K562 (cell line): Measurements from ENCODE around the gene MDC1. TPM values are rescaled to one million over a fixed set of nuclear protein-coding genes. Genes with fewer than 3 reads are reported as not detected.

Experiments
- ARID2 ChIP-seq: fragments of 450-650 bp; IDR thresholded peaks from 2 replicates; pipeline ENCODE4 v1.6.1; 2017; ENCODE audit warnings: antibody characterized with exemption, mild to moderate bottlenecking
- ETV5 ChIP-seq: sonication (generic); formaldehyde crosslinking; IDR thresholded peaks from 2 replicates; pipeline ENCODE4 v1.4.0; 2020; ENCODE audit warnings: low read depth, mild to moderate bottlenecking, missing genetic modification reagents
- SREBF1 ChIP-seq: fragments of 150-350 bp; IDR thresholded peaks from 2 replicates; pipeline ENCODE4 v1.6.1; 2014; ENCODE audit warnings: antibody characterized with exemption, low read depth, low read length, borderline replicate concordance
- TGIF2 ChIP-seq: sonication (generic); formaldehyde crosslinking; IDR thresholded peaks from 2 replicates; pipeline ENCODE4 v1.8.1; 2022; ENCODE audit warnings: mild to moderate bottlenecking, missing genetic modification reagents, moderate library complexity
- ZNF431 ChIP-seq: sonication (generic); formaldehyde crosslinking; IDR thresholded peaks from 2 replicates; pipeline ENCODE4 v1.8.0; 2022; ENCODE audit warnings: mild to moderate bottlenecking, missing genetic modification reagents
- ZNF785 ChIP-seq: fragments of 250-450 bp; sonication (Bioruptor Pico); IDR thresholded peaks from 2 replicates; pipeline ENCODE4 v1.4.0; 2020; ENCODE audit warnings: mild to moderate bottlenecking
- polyA plus RNA-seq, 8 experiments: library from polyadenylated mRNA; depleted of rRNA in 4 of 8; stranded (reverse) in 5 of 8; unstranded in 3 of 8; fragments of >200 nt; fragmentation: Nextera tagmentation in 2 of 8; fragmentation: Illumina TruSeq in 1 of 8; extraction: Ambion mirVana in 2 of 8; extraction: Trizol in 1 of 8; gene quantifications; 2 replicates each; pipeline versions ENCODE4 v1.2.1 to v1.2.3, GENCODE V29; 2011 to 2014; ENCODE audit warnings: inconsistent platforms in 1 of 8, missing spikeins in 1 of 8
- total RNA-seq, 7 experiments: library from RNA; depleted of rRNA in 6 of 7; stranded (reverse); fragments of >200 nt in 6 of 7; fragmentation: Illumina TruSeq in 2 of 7; extraction: Trizol in 2 of 7; gene quantifications; 2 replicates each; pipeline versions ENCODE4 v1.2.1 to v1.2.3, GENCODE V29; 2011 to 2021; ENCODE audit warnings: low replicate concordance in 1 of 7
- TF ChIP-seq, protein P1 (sequence below): sonication (generic); formaldehyde crosslinking; IDR thresholded peaks from 2 replicates; pipeline ENCODE4 v1.8.0; 2023; ENCODE audit warnings: mild to moderate bottlenecking, missing genetic modification reagents
- TF ChIP-seq, protein P2 (sequence below): sonication (generic); IDR thresholded peaks from 2 replicates; pipeline ENCODE4 v1.6.1; 2016
- TF ChIP-seq, protein P3 (sequence below): sonication (generic); formaldehyde crosslinking; IDR thresholded peaks from 2 replicates; pipeline ENCODE4 v1.8.0; 2022; ENCODE audit warnings: mild to moderate bottlenecking, missing genetic modification reagents
- TF ChIP-seq, protein P4 (sequence below), 2 experiments: IDR thresholded peaks in 1 of 2; conservative IDR thresholded peaks in 1 of 2; 2 replicates each; pipeline ENCODE4 v1.6.1; 2016; ENCODE audit warnings: low read depth in 2 of 2, mild to moderate bottlenecking in 1 of 2, missing compliant biosample characterization in 1 of 2, missing genetic modification characterization in 1 of 2, moderate library complexity in 1 of 2
- TF ChIP-seq, protein P5 (sequence below): fragments of 250-450 bp; sonication (Bioruptor Pico); IDR thresholded peaks from 2 replicates; pipeline ENCODE4 v1.8.0; 2022; ENCODE audit warnings: inconsistent platforms

The MDC1 gene
- total and polyA plus RNA-seq, 9 of the 15 experiments (the other 6 are each of a cell fraction or from before 2014, with no cell fraction given) = 8.2 to 114 (median 20.0) TPM

DNA sequence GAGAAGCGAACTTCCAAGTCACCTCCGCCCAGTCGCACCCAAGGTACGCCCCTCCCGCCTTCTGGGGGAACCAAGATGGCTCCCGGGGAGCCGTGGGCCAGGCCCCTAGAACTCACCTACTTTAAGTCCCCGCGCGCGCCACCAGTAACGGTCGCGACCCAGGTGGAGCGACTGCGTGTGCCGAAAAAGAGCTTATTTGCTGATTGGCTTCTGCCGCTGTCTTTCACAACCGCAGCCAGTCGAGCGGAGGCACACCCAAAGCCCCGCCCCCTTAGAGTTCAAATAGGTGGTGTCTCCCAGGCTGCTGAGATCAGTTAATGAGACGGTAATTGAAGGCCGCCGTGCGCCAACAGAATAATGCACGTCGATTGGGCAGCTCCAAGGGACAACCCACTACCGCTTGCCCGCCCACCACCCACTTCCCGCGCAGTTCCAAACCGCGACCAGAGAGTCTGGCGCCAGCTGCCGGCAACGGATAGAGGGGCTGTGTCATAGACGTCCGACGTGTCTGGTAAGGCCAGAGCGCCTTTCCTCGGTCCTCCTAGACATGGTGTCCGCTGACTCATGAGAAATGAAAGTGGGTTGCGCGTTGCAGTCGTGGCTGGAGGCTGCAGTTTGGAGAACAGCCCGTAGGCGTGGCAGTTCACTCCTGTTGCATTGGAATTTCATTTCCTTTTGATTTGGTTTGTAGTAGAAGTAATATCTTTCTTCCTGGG, at the start of gene MDC1 (continued):
- TF ChIP-seq, protein P1, sequence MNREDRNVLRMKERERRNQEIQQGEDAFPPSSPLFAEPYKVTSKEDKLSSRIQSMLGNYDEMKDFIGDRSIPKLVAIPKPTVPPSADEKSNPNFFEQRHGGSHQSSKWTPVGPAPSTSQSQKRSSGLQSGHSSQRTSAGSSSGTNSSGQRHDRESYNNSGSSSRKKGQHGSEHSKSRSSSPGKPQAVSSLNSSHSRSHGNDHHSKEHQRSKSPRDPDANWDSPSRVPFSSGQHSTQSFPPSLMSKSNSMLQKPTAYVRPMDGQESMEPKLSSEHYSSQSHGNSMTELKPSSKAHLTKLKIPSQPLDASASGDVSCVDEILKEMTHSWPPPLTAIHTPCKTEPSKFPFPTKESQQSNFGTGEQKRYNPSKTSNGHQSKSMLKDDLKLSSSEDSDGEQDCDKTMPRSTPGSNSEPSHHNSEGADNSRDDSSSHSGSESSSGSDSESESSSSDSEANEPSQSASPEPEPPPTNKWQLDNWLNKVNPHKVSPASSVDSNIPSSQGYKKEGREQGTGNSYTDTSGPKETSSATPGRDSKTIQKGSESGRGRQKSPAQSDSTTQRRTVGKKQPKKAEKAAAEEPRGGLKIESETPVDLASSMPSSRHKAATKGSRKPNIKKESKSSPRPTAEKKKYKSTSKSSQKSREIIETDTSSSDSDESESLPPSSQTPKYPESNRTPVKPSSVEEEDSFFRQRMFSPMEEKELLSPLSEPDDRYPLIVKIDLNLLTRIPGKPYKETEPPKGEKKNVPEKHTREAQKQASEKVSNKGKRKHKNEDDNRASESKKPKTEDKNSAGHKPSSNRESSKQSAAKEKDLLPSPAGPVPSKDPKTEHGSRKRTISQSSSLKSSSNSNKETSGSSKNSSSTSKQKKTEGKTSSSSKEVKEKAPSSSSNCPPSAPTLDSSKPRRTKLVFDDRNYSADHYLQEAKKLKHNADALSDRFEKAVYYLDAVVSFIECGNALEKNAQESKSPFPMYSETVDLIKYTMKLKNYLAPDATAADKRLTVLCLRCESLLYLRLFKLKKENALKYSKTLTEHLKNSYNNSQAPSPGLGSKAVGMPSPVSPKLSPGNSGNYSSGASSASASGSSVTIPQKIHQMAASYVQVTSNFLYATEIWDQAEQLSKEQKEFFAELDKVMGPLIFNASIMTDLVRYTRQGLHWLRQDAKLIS (CRISPR knock-in tag) = peak; percentile 97; the same call in 1 of the 2 replicates
- TF ChIP-seq, protein P2, sequence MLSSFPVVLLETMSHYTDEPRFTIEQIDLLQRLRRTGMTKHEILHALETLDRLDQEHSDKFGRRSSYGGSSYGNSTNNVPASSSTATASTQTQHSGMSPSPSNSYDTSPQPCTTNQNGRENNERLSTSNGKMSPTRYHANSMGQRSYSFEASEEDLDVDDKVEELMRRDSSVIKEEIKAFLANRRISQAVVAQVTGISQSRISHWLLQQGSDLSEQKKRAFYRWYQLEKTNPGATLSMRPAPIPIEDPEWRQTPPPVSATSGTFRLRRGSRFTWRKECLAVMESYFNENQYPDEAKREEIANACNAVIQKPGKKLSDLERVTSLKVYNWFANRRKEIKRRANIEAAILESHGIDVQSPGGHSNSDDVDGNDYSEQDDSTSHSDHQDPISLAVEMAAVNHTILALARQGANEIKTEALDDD = 0 out of 2 replicates have a peak, but pooled peaks have one; percentile 6
- TF ChIP-seq ARID2 (no peak), ZNF431 (CRISPR knock-in tag) (0 out of 2 replicates have a peak, but pooled peaks have one; percentile 63), ZNF785 (CRISPR knock-in tag) (no peak), TGIF2 (CRISPR knock-in tag) (no peak; the same call in 1 of the 2 replicates), ETV5 (CRISPR knock-in tag) (peak; percentile 94), SREBF1 (0 out of 2 replicates have a peak, but pooled peaks have one; percentile 41)
- TF ChIP-seq, protein P3, sequence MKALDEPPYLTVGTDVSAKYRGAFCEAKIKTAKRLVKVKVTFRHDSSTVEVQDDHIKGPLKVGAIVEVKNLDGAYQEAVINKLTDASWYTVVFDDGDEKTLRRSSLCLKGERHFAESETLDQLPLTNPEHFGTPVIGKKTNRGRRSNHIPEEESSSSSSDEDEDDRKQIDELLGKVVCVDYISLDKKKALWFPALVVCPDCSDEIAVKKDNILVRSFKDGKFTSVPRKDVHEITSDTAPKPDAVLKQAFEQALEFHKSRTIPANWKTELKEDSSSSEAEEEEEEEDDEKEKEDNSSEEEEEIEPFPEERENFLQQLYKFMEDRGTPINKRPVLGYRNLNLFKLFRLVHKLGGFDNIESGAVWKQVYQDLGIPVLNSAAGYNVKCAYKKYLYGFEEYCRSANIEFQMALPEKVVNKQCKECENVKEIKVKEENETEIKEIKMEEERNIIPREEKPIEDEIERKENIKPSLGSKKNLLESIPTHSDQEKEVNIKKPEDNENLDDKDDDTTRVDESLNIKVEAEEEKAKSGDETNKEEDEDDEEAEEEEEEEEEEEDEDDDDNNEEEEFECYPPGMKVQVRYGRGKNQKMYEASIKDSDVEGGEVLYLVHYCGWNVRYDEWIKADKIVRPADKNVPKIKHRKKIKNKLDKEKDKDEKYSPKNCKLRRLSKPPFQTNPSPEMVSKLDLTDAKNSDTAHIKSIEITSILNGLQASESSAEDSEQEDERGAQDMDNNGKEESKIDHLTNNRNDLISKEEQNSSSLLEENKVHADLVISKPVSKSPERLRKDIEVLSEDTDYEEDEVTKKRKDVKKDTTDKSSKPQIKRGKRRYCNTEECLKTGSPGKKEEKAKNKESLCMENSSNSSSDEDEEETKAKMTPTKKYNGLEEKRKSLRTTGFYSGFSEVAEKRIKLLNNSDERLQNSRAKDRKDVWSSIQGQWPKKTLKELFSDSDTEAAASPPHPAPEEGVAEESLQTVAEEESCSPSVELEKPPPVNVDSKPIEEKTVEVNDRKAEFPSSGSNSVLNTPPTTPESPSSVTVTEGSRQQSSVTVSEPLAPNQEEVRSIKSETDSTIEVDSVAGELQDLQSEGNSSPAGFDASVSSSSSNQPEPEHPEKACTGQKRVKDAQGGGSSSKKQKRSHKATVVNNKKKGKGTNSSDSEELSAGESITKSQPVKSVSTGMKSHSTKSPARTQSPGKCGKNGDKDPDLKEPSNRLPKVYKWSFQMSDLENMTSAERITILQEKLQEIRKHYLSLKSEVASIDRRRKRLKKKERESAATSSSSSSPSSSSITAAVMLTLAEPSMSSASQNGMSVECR (CRISPR knock-in tag) = peak; percentile 98
- TF ChIP-seq, protein P4, sequence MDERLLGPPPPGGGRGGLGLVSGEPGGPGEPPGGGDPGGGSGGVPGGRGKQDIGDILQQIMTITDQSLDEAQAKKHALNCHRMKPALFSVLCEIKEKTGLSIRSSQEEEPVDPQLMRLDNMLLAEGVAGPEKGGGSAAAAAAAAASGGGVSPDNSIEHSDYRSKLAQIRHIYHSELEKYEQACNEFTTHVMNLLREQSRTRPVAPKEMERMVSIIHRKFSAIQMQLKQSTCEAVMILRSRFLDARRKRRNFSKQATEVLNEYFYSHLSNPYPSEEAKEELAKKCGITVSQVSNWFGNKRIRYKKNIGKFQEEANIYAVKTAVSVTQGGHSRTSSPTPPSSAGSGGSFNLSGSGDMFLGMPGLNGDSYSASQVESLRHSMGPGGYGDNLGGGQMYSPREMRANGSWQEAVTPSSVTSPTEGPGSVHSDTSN (CRISPR knock-in tag; IDR thresholded peaks at IDR 0.05; ENCODE audit: low read depth) = peak; percentile 90
- TF ChIP-seq, protein P4 (tag; conservative IDR thresholded peaks at IDR 0.05; ENCODE audit: low read depth) = peak; percentile 99
- TF ChIP-seq, protein P5, sequence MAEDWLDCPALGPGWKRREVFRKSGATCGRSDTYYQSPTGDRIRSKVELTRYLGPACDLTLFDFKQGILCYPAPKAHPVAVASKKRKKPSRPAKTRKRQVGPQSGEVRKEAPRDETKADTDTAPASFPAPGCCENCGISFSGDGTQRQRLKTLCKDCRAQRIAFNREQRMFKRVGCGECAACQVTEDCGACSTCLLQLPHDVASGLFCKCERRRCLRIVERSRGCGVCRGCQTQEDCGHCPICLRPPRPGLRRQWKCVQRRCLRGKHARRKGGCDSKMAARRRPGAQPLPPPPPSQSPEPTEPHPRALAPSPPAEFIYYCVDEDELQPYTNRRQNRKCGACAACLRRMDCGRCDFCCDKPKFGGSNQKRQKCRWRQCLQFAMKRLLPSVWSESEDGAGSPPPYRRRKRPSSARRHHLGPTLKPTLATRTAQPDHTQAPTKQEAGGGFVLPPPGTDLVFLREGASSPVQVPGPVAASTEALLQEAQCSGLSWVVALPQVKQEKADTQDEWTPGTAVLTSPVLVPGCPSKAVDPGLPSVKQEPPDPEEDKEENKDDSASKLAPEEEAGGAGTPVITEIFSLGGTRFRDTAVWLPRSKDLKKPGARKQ (CRISPR knock-in tag) = no peak
